DOHH2 (cell line): ENCODE data around the gene AMT.
"Not testable (repeated sequence)": the region's sequence is repeated elsewhere in the genome, so short reads cannot be mapped to it uniquely, and the experiment has no call there.

Experiments used
- H3F3A ChIP-seq: fragments of 200-600 bp; sonication (generic), shearing (Covaris generic); 2 replicates; pipeline ENCODE4 v1.6.0; 2016; ENCODE audit warnings: antibody characterized with exemption, mild to moderate bottlenecking; ENCODE audit not compliant: control insufficient read depth, insufficient read depth
- H3K27ac ChIP-seq: fragments of 200-600 bp; sonication (generic); 2 replicates; pipeline ENCODE4 v1.5.1; 2014; ENCODE audit warnings: low read depth, mild to moderate bottlenecking, low read length, moderate library complexity
- H3K27me3 ChIP-seq: fragments of 200-600 bp; sonication (generic); 2 replicates; pipeline ENCODE4 v1.6.1; 2014; ENCODE audit warnings: mild to moderate bottlenecking, low read length, mixed read lengths; ENCODE audit not compliant: control insufficient read depth
- H3K36me3 ChIP-seq: fragments of 200-600 bp; sonication (generic); 2 replicates; pipeline ENCODE4 v1.6.1; 2014; ENCODE audit warnings: mild to moderate bottlenecking, low read length, moderate library complexity, mixed read lengths; ENCODE audit not compliant: control insufficient read depth
- H3K4me1 ChIP-seq: fragments of 200-600 bp; sonication (generic); 2 replicates; pipeline ENCODE4 v1.6.1; 2014; ENCODE audit warnings: mild to moderate bottlenecking, low read length, mixed read lengths; ENCODE audit not compliant: control insufficient read depth
- H3K4me2 ChIP-seq: fragments of 200-600 bp; sonication (generic); 2 replicates; pipeline ENCODE4 v1.6.0; 2014; ENCODE audit warnings: mild to moderate bottlenecking, low read length, moderate library complexity
- H3K4me3 ChIP-seq: fragments of 200-600 bp; sonication (generic); 2 replicates; pipeline ENCODE4 v1.5.1; 2014; ENCODE audit warnings: mild to moderate bottlenecking, low read length, mixed read lengths
- H3K79me2 ChIP-seq: fragments of 200-600 bp; sonication (generic); 2 replicates; pipeline ENCODE4 v1.6.1; 2014; ENCODE audit warnings: mild to moderate bottlenecking, low read length, mixed read lengths; ENCODE audit not compliant: control insufficient read depth
- H3K9me2 ChIP-seq: fragments of 200-600 bp; sonication (generic); replicated peaks from 2 replicates; pipeline ENCODE4 v1.6.1; 2014; ENCODE audit warnings: mild to moderate bottlenecking, low read length, mixed read lengths; ENCODE audit not compliant: control insufficient read depth
- H3K9me3 ChIP-seq: fragments of 200-600 bp; sonication (generic); 2 replicates; pipeline ENCODE4 v1.6.1; 2014; ENCODE audit warnings: antibody characterized with exemption, low read length, mixed read lengths; ENCODE audit not compliant: control insufficient read depth, insufficient read depth
- H4K20me1 ChIP-seq: fragments of 200-600 bp; sonication (generic); 2 replicates; pipeline ENCODE4 v1.6.0; 2014; ENCODE audit warnings: low read depth, mild to moderate bottlenecking, antibody characterized with exemption, low read length, moderate library complexity; ENCODE audit not compliant: control insufficient read depth, insufficient read depth
- CTCF ChIP-seq: fragments of 200-600 bp; sonication (generic); IDR thresholded peaks from one replicate; pipeline ENCODE4 v1.5.1; 2014; ENCODE audit warnings: antibody characterized with exemption, mild to moderate bottlenecking, low read depth, low read length; ENCODE audit not compliant: poor library complexity, severe bottlenecking
- EZH2phosphoT487 ChIP-seq: fragments of 200-600 bp; sonication (generic); IDR thresholded peaks from 2 replicates; pipeline ENCODE4 v1.6.1; 2017; ENCODE audit warnings: borderline replicate concordance, mild to moderate bottlenecking, antibody characterized with exemption, low read length, moderate library complexity, mixed read lengths

Gene AMT

GRCh38 chr3:49397470-49397869 lies 24.8 kb downstream of the AMT start:
- no peak overlapping the region for H3K27ac ChIP-seq
- H3F3A ChIP-seq: peaks cover 4% of the 10 kb centered on the region
- H3K4me2 ChIP-seq: no peak overlapping the region
- TF ChIP-seq EZH2phosphoT487 (no peak), CTCF (no peak)
- H3K27me3 ChIP-seq: no peaks in the 10 kb centered on the region
- H3K4me1 ChIP-seq: peaks cover 58% of the 10 kb centered on the region
- H3K9me2 ChIP-seq: no peaks in the 10 kb centered on the region
- no peak overlapping the region for H3K4me3 ChIP-seq
- H3K9me3 ChIP-seq: no peaks in the 10 kb centered on the region
- peaks cover 46% of the 10 kb centered on the region for H4K20me1 ChIP-seq
- H3K79me2 ChIP-seq: peaks cover 100% of the 10 kb centered on the region
- peaks cover 68% of the 10 kb centered on the region for H3K36me3 ChIP-seq

GRCh38 chr3:49391310-49391709 lies 31.0 kb downstream of the AMT start:
- peaks cover 27% of the 10 kb centered on the region for H4K20me1 ChIP-seq

GRCh38 chr3:49389297-49389696 lies 33.0 kb downstream of the AMT start:
- Histone ChIP-seq H3K4me2 (no peak overlapping the region), H3K4me3 (no peak overlapping the region), H3K36me3 (peaks cover 38% of the 10 kb centered on the region), H3K27ac (no peak overlapping the region), H3K9me2 (no peaks in the 10 kb centered on the region), H3K9me3 (no peaks in the 10 kb centered on the region), H3K79me2 (peaks cover 99% of the 10 kb centered on the region), H3F3A (no peaks in the 10 kb centered on the region), H3K4me1 (peaks cover 44% of the 10 kb centered on the region), H3K27me3 (no peaks in the 10 kb centered on the region), H4K20me1 (peaks cover 23% of the 10 kb centered on the region)
- no peak for TF ChIP-seq CTCF
- TF ChIP-seq EZH2phosphoT487: no peak

More at GRCh38 chr3:49391310-49391709, 31.0 kb downstream of the AMT start:
- H3K4me3 ChIP-seq, H3K4me2 ChIP-seq, H3K27ac ChIP-seq, H3K9me2 ChIP-seq, H3K27me3 ChIP-seq, H3K9me3 ChIP-seq, H3F3A ChIP-seq: not testable (repeated sequence)
- H3K79me2 ChIP-seq: peaks cover 99% of the 10 kb centered on the region
- H3K36me3 ChIP-seq: peaks cover 57% of the 10 kb centered on the region
- H3K4me1 ChIP-seq: peaks cover 43% of the 10 kb centered on the region

- peaks cover 29% of the 10 kb centered on the region for H4K20me1 ChIP-seq
- H3K4me1 ChIP-seq: peaks cover 44% of the 10 kb centered on the region
- H3K9me3 ChIP-seq: no peaks in the 10 kb centered on the region
- no peak overlapping the region for H3K4me2 ChIP-seq
- TF ChIP-seq CTCF: no peak
- no peak for TF ChIP-seq EZH2phosphoT487
- H3K27me3 ChIP-seq: no peaks in the 10 kb centered on the region
- H3K79me2 ChIP-seq: peaks cover 99% of the 10 kb centered on the region
- H3F3A ChIP-seq: no peaks in the 10 kb centered on the region
- no peaks in the 10 kb centered on the region for H3K9me2 ChIP-seq
- no peak overlapping the region for H3K27ac ChIP-seq
- H3K4me3 ChIP-seq: no peak overlapping the region
- peaks cover 35% of the 10 kb centered on the region for H3K36me3 ChIP-seq
Measured at GRCh38 chr3:49388289-49388820, 33.9 kb downstream of the AMT start.
